HG03521 (cell line): ENCODE measurements around the gene BCAS1.

ENCODE experiments used
- ATAC-seq: cut with Tn5 transposase; IDR thresholded peaks from one replicate; pipeline ENCODE4 v1.9.1; 2021; ENCODE audit warnings: mild to moderate bottlenecking, moderate library complexity; ENCODE audit not compliant: unreplicated experiment

BCAS1 gene

DNA sequence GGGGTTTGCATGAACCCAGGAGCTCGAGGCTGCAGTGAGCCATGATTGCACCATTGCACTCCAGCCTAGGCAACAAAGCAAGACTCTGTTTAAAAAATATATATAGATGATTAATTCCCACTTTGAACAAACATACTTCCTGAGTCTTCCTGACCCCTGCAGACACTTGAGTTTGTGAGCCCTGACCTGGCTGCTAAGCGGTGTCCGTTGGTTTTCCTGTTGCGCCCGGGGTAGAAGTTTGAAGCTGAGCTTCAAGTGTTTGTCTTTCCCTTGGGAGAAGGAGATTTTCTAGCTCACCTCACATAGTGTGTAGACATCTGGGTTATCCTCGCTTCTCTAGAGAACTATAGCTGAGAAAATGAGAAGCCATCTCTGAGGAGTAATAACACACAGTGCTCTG, 11.7 kb upstream of the BCAS1 start:
- no peak for ATAC-seq

DNA sequence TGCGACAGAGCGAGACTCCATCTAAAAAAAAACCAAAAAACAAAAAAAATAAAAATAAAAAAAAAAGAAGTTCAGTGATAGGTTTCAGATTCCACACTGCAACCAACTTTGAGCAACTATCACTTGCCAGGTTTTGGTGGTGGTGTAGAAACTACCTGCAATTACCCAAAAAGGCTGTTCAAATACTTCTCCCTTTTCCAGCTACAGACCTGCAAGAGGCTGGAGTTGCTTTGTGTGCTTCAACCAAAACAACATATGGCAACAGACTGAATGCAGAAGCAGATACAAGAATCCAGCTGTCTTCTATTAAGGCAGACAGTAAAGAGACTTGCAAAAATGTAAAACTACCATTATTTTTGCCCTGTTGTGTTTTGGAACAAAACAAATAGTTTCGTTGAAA, 9.3 kb upstream of the BCAS1 start:
- ATAC-seq, result peak; percentile 63

DNA sequence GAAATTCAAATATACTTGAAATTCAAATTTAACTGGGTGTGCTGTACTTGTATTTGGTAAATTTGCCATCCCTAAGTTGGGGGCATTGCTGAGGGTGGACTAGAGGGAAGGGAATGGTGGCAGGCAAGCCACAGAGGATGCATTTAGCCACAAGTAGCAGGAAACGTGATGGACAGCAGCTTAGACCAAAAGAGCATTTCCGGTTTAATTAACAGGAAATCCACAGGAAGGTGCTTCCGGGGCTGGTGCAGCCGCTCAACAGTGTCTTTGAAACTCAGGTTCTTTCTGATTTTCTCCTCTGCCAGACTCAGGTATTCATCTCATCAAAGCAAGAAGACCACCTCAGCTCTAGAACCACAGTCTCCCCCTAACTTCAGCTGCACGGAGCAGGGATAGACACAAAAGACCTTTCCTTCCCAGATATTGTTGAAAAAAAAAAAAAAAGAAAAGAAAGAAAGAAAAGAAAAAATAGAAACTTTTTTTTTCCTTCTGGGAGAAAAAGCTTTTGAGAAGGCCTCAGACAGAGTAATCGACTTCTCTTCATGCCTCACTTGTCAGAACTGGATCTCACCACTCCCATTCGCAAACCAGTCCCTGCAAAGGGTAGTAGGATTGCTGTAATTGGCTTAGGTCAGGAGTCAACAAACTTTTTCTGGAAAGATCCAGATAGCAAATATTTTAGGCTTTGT, 8.0 kb upstream of the BCAS1 start:
- ATAC-seq, result no peak

- ATAC-seq, result no peak
These were observed 5.9 kb upstream of the BCAS1 start for GRCh38 chr20:54076259-54076658.

- no peak for ATAC-seq
These were observed 4.9 kb upstream of the BCAS1 start for GRCh38 chr20:54075322-54075721.

GRCh38 chr20:54074511-54074910, 4.1 kb upstream of the BCAS1 start:
- no peak for ATAC-seq

GRCh38 chr20:54073288-54073687, 2.9 kb upstream of the BCAS1 start:
- ATAC-seq, result no peak

- no peak for ATAC-seq
These were observed 858 bp downstream of the BCAS1 start for GRCh38 chr20:54069501-54069971.

- ATAC-seq, result no peak
These were observed 1.4 kb downstream of the BCAS1 start for GRCh38 chr20:54068966-54069365.

DNA sequence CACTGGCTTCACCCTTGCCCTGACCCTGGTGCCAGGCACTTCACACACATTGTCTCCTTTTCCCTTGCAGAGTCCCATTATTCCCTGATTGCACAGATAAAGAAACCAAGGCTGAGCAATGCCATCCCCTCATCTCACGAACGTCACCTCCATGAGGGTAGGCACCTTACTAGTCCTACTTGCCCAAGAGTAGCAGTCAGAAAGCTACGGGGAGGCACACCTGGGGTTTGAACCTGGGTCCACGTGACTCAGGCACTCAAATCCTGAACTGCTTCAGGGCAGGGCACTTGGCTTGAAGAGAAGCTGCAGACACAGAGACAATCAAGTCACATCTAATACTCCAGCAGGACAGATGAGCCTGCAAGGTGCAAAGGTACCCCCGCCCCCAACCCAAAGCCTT, 1.9 kb downstream of the BCAS1 start:
- ATAC-seq, result no peak

- ATAC-seq, result peak; percentile 68
These were observed 2.7 kb downstream of the BCAS1 start for GRCh38 chr20:54067606-54068174.

DNA sequence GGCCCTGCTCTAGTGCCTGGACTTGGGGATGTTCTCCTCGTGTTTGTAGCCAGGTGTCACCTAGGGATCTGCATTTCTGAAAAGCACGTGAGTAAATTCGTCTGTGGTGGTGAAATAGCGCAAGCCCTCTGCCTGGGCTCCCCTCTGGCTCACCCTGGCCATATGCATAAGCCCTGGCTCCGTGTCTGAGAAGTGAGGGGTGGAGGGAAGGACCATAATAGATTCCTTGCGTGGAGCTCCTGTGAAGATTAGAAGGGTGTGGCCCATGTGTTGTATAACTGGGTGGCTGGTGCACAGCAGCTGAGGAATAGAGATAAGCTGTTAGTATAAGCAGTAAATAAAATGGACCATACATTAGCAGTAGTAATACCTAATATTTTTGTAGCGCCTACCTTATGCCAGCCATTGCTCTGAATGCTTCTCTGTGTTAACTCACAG, 4.8 kb downstream of the BCAS1 start:
- ATAC-seq, result no peak

GRCh38 chr20:54064939-54065338, 5.5 kb downstream of the BCAS1 start:
- no peak for ATAC-seq

GRCh38 chr20:54063992-54064676, 6.3 kb downstream of the BCAS1 start:
- no peak for ATAC-seq

DNA sequence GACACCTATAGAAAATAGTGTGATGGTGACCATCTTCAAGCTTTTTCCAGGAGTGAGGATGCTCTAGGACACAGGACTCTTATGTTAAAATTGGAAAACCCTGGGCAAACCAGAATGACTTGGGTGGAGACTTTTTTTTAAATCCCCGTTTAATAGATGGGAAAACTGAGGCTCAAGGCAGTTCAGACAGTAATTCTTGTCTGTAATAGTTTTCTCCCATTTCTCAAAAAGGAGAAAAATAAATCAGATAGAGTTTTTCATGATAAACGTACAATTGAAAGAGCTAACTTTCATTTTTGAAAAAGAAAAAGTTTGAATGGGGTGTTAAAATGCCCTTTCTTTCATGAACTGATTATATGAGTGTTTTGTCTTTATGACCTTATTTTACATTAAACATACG, 6.8 kb downstream of the BCAS1 start:
- no peak for ATAC-seq

GRCh38 chr20:54062812-54063280, 7.5 kb downstream of the BCAS1 start:
- no peak for ATAC-seq

DNA sequence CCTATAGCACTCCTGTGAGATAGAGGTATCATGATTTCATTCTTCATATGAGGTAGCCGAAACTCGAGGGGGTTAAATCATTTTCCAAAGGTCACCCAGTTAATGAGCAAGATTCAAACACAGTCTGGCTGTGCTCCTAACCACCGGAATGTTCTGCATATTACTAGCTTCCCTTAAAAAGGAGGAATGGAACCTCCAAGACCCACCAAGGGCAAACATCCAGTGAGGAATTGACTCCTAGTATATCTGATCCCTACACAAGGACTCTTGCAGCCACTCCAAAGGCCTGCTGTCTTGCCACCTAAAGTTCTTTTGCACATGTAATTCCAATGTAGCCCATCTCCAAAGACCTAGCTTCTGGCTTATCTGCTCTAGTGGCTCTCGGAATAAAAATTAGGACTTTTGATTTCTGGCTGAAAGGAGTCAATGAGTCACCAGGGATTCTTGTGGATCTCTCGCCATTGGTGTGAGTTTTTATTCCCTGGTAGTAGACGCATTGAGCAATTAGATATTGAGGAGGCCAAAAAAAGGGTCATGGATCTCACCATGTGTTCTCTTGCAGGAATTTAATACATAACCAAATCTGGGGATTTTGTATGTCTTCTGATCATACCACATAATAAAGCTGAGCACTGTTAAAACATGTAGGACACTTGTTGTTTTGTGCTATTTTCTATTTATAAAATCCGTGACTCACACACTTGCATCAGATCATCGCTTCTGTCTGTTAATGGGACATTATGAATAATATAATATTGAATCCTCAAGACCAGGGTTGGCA, 9.1 kb downstream of the BCAS1 start:
- ATAC-seq, result no peak

DNA sequence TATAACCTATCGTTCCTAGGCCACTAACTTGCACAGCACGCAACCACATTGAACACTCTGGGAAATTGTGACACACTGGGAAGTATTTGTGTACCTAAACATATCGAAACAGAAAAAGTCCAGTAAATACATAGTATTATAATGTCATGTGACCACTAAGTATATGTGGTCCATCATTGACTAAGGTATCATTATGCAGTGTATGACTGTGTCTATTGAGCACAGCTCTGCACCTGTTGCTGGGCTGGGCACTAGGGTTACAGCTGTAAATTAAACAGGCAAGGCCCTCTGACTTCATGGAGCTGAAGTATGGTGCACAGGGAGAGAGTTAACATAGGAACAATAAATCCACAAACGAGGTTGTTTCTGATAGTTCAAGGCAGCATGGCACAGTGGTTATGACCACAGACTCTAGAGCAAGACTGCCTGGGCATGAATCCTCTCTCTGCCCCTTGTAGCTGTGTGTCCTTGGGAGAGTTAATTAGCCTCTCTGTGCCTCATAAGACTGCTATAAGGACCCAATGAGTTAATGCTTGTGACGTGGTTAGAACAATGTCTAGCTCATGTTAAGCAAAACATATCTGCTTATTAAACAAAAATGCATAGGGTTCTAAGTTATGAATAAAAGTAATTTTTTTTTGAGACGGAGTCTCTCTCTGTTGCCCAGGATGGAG, 10.6 kb downstream of the BCAS1 start:
- ATAC-seq, result no peak

DNA sequence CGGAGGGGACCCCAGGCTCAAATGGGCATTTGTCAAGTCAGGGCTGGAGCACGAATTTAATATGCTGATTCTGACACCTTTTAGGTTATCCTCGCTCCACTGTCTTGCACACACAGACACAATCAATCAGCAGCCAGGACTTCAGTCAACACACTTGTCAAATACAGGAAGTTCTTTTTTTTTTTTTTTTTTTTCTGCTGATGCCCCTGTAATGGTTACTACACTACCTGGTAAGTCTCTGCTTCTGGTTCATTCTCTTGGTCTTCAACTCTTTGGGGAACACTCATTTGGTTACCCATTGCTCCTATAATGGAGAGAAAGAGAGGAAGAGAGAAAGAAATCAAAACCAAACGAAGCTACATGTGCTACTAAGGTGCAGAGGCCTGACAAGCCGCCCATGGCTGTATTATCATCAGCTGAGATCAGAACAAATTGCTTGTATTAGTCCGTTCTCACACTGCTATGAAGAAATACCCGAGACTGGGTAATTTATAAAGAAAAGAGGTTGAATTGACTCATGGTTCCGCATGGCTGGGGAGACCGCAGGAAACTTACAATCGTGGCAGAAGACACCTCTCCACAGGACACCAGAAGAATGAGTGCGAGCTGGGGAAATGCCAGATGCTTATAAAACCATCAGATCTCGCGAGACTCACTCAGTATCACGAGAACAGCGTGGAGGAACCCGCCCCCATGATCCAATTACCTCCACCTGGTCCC, 11.8 kb downstream of the BCAS1 start:
- peak; percentile 41 for ATAC-seq
